Right cardiac atrium (tissue), 5 donors: Measurements from ENCODE around the gene RUNX1. TPM values are rescaled to one million over a fixed set of nuclear protein-coding genes. Genes with fewer than 3 reads are reported as not detected.

ENCODE experiments used
- ATAC-seq, 2 donors: fragments of 200-7000 bp; cut with Tn5 transposase; one replicate each; pipeline versions ENCODE4 v1.8.0 to v1.9.1; 2020; ENCODE audit warnings: moderate library complexity in 2 of 2, mild to moderate bottlenecking in 1 of 2
- DNase-seq, 3 donors: peaks; one replicate each; pipeline ENCODE4 v3.0.0-alpha.2; 2020
- H3K27ac ChIP-seq: one replicate; pipeline ENCODE4 v1.5.1; 2013; ENCODE audit warnings: mild to moderate bottlenecking, low read length, control low read depth, moderate library complexity
- H3K27me3 ChIP-seq: one replicate; pipeline ENCODE4 v1.6.1; 2013; ENCODE audit not compliant: control insufficient read depth, insufficient read depth
- H3K4me1 ChIP-seq: one replicate; pipeline ENCODE4 v1.6.1; 2013; ENCODE audit warnings: low read length; ENCODE audit not compliant: control insufficient read depth, insufficient read depth
- H3K4me3 ChIP-seq: one replicate; pipeline ENCODE4 v1.5.1; 2013; ENCODE audit warnings: low read length, control low read depth
- H3K9me3 ChIP-seq: one replicate; pipeline ENCODE4 v1.6.1; 2013; ENCODE audit warnings: low read length; ENCODE audit not compliant: control insufficient read depth
- WGBS: extraction: QIAGEN DNeasy Blood & Tissue Kit; methylation state at CpG from one replicate; pipeline ENCODE4 v1.1.7; 2013; 5-methylcytosine and 5-hydroxymethylcytosine counted together
- intact Hi-C, 4 donors: fragments of 100-400 bp; cut with DNase I; formaldehyde crosslinking; loops; one replicate each; pipeline versions ENCODE4 v1.11.0 to v1.14.0; 2022 to 2023
- polyA plus RNA-seq: library from polyadenylated mRNA; stranded (reverse); fragments of 200-250 nt; gene quantifications from one replicate; pipeline ENCODE4 v1.2.3, GENCODE V29; 2013
- total RNA-seq, 4 donors: library from RNA; stranded (reverse); fragmentation: NEBNext Ultra II Directional; extraction: Animal tissue kit (Norgen Biotek cat#: 25700); gene quantifications; one replicate each; pipeline ENCODE4 v1.2.1, GENCODE V29; 2021
- donor health status: healthy with polysubstance abuse.
- donor health status: DM: no; HTN: yes; CAD: no.
- donor health status: DM: no; HTN: no; CAD: no.
- donor health status: DM: no; HTN: yes; CAD: no; lungs with severe emphysema.
- donor health status: DM: yes; HTN: yes; CAD: no.

Gene RUNX1
- total and polyA plus RNA-seq, 5 donors: 0.81 to 17.6 (median 4.4) TPM

- no peak for DNase-seq
- intact Hi-C loops: no loop called here
- 94% methylated on average over 4 of the region's 4 CpGs for WGBS
- Histone ChIP-seq H3K4me3 (no peak overlapping the region), H3K27me3 (no peaks in the 10 kb centered on the region), H3K4me1 (no peaks in the 10 kb centered on the region), H3K27ac (no peak overlapping the region), H3K9me3 (no peaks in the 10 kb centered on the region)
- ATAC-seq: no peak
These were observed 208.4 kb downstream of the RUNX1 start for GRCh38 chr21:34840693-34841092.

GRCh38 chr21:34838956-34839820 lies 209.9 kb downstream of the RUNX1 start:
- intact Hi-C loops: no loop called here
- no peak for ATAC-seq

GRCh38 chr21:34836933-34837505 lies 212.1 kb downstream of the RUNX1 start:
- H3K27me3 ChIP-seq: no peaks in the 10 kb centered on the region
- no peak overlapping the region for H3K27ac ChIP-seq
- 62% methylated on average over 4 of the region's 4 CpGs for WGBS
- intact Hi-C loops: no loop called here
- DNase-seq (no peak), ATAC-seq (no peak)
- H3K4me1 ChIP-seq: peaks cover 2% of the 10 kb centered on the region
- no peak overlapping the region for H3K4me3 ChIP-seq
- no peaks in the 10 kb centered on the region for H3K9me3 ChIP-seq

More at GRCh38 chr21:34838956-34839820, 209.9 kb downstream of the RUNX1 start:
- Histone ChIP-seq H3K4me3 (no peak overlapping the region), H3K9me3 (no peaks in the 10 kb centered on the region), H3K27ac (no peak overlapping the region), H3K4me1 (peaks cover 2% of the 10 kb centered on the region), H3K27me3 (no peaks in the 10 kb centered on the region)
- no peak for DNase-seq
- 79% methylated on average over 14 of the region's 14 CpGs for WGBS

DNA sequence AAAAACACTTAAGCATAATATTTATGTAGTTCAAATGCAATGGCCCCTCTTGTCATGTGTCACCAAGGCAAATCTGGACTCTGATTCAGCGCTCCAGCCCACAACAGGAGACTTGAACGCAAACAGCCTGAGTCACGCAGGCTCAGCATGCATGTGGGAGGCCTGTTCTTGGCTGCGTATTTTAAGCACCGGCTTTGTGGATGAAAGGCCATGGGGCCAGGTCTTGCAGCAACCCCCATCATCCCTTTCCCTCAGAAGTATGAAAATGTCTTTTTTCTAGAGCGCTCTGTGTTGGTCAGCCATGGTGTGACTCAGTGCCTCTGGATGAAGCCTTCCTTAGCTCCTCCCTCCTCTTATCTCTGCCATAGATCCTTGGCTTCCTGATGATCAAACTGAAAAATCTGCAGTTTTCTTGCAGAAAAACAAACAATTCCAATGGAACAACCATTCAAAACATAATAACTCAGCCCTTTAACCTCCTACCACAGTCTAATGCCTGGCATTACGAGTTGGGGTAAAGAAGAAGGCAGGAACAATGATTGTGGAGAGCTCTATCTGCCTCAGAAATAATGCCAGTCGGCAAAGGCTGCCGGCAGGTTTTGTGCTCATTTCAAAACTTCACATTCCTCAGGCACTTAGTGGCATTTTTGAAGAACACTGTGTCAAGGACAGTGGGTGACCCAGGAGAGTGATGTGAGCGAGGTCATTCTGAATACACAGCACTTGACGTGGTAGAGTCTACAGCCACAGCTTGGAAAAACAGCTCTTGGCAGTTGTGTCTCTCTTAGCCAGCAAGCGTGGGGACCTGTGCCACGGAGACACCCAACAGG lies 212.8 kb downstream of the RUNX1 start:
- intact Hi-C loops: no loop called here
- H3K27me3 ChIP-seq: no peaks in the 10 kb centered on the region
- WGBS: 81% methylated on average over 13 of the region's 13 CpGs
- no peaks in the 10 kb centered on the region for H3K9me3 ChIP-seq
- no peak overlapping the region for H3K4me3 ChIP-seq
- peak; percentile 46 to 77 for ATAC-seq
- DNase-seq: peak in 1 of 3 donors; percentile 65
- H3K27ac ChIP-seq: no peak overlapping the region
- peaks cover 2% of the 10 kb centered on the region for H3K4me1 ChIP-seq

DNA sequence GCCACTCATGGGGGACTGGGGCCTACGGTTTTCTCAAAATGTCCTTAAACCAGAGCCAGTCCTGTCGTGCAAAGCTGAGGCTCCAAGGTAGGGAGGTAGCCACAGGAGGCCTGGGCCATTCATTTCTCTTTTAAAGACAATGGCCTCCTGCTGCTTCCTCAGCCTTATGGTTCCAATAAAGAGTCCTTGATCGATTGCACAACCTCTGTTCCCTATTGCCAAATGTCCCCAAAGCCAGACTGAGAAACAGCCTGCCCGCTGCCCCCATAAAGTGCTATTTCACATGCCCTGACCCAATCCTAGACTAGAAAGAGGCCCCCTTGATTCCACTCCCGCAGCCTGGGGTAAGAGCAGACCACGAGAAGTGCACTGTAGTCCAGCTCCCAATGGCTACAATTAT lies 213.6 kb downstream of the RUNX1 start:
- WGBS: 71% methylated on average over 6 of the region's 6 CpGs
- peak; percentile 8 to 48 for ATAC-seq
- DNase-seq: peak in 1 of 3 donors; percentile 31
- H3K4me3 ChIP-seq: no peak overlapping the region
- H3K27me3 ChIP-seq: no peaks in the 10 kb centered on the region
- H3K4me1 ChIP-seq: peaks cover 2% of the 10 kb centered on the region
- intact Hi-C loops: no loop called here
- H3K27ac ChIP-seq: peak overlapping the region; percentile 25
- H3K9me3 ChIP-seq: no peaks in the 10 kb centered on the region

- ATAC-seq (no peak), DNase-seq (peak in 1 of 3 donors; percentile 52)
- H3K27ac ChIP-seq: no peak overlapping the region
- 79% methylated on average over 11 of the region's 11 CpGs for WGBS
- no peaks in the 10 kb centered on the region for H3K27me3 ChIP-seq
- H3K4me1 ChIP-seq: peaks cover 2% of the 10 kb centered on the region
- intact Hi-C loops: no loop called here
- no peaks in the 10 kb centered on the region for H3K9me3 ChIP-seq
- H3K4me3 ChIP-seq: no peak overlapping the region
These were observed 214.1 kb downstream of the RUNX1 start for GRCh38 chr21:34834852-34835501.

- ATAC-seq (no peak), DNase-seq (no peak)
- no peaks in the 10 kb centered on the region for H3K27me3 ChIP-seq
- no peaks in the 10 kb centered on the region for H3K9me3 ChIP-seq
- 93% methylated on average over 9 of the region's 9 CpGs for WGBS
- intact Hi-C loops: no loop called here
- H3K27ac ChIP-seq: no peak overlapping the region
- H3K4me1 ChIP-seq: peaks cover 2% of the 10 kb centered on the region
- H3K4me3 ChIP-seq: no peak overlapping the region
These were observed 214.8 kb downstream of the RUNX1 start for GRCh38 chr21:34834290-34834689.

- WGBS: 50% methylated on average over 5 of the region's 5 CpGs
- ATAC-seq: no peak
- Histone ChIP-seq H3K9me3 (no peaks in the 10 kb centered on the region), H3K4me1 (peaks cover 2% of the 10 kb centered on the region), H3K27ac (no peak overlapping the region), H3K27me3 (no peaks in the 10 kb centered on the region), H3K4me3 (no peak overlapping the region)
- DNase-seq: no peak
- intact Hi-C loops: no loop called here
These were observed 215.6 kb downstream of the RUNX1 start for GRCh38 chr21:34833465-34833864.

DNA sequence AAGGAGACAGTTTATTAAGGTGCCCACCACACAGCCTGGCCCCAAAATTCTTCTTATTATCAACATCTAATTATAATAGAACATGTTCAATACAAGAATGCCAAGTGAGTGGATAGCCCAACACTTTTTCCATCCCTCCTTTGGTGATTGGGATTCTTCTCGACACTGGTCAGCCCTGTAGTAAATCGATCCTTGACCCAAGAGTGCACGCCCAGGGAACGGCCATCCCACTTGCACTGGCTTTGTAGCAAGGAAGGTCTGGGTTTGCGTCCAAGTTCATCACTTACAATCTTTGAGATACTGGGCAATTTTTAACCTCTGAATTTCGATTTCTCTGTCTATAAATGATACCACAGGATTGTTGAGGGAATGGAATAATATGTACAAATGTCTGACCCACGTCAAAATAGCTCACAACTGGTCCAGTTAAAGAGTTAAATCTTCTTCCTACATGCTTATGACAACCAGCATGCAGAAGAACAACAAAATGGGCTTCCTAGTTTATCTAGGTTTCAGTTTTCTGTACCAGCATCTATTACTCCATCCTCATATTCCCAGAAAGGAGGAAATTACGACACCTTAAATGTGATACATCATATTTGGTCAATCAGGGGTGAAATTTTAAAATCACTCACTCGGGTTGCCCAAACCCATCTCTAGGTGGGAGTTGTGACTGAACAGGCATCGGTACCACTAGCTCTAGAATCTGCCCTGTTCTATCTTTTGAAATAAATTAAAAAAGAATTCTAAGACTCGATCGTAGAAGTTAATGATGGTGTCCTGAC lies 218.5 kb downstream of the RUNX1 start:
- WGBS: 80% methylated on average over 12 of the region's 12 CpGs
- peaks cover 2% of the 10 kb centered on the region for H3K4me1 ChIP-seq

More for the DNA sequence above, 218.5 kb downstream of the RUNX1 start:
- Histone ChIP-seq H3K9me3 (no peaks in the 10 kb centered on the region), H3K4me3 (no peak overlapping the region), H3K27ac (no peak overlapping the region), H3K27me3 (no peaks in the 10 kb centered on the region)
- ATAC-seq: no peak
- intact Hi-C loops: no loop called here
- no peak for DNase-seq
